Keratinocyte (primary cell): ENCODE data around the gene FAM180B. TPM values are rescaled to one million over a fixed set of nuclear protein-coding genes. Genes with fewer than 3 reads are reported as not detected.

Experiments
- DNase-seq: peaks from one replicate; pipeline ENCODE4 v3.0.0-alpha.2; 2011; ENCODE audit warnings: low read depth, missing footprints, low spot score
- FAIRE-seq: peaks from 2 replicates; lab custom pipeline; 2011; peaks lifted over from hg19 to GRCh38; lab: Jason Lieb, UNC
- H2AFZ ChIP-seq: 2 replicates; pipeline ENCODE4 v1.6.0; 2012; ENCODE audit warnings: low read length, control low read depth, inconsistent platforms; ENCODE audit not compliant: control insufficient read depth
- H3K27ac ChIP-seq: 2 replicates; pipeline ENCODE4 v1.5.1; 2011; ENCODE audit warnings: low read length; ENCODE audit not compliant: control insufficient read depth, insufficient read depth
- H3K27me3 ChIP-seq: 3 replicates; pipeline ENCODE4 v1.6.0; 2011; ENCODE audit warnings: low read length; ENCODE audit not compliant: control insufficient read depth, insufficient read depth; ENCODE audit errors: extremely low read depth
- H3K36me3 ChIP-seq, 2 experiments: 2 replicates in 1 of 2; 3 replicates in 1 of 2; pipeline ENCODE4 v1.5.1; 2011; ENCODE audit warnings: low read length in 2 of 2, mild to moderate bottlenecking in 1 of 2; ENCODE audit not compliant: control insufficient read depth in 2 of 2, insufficient read depth in 2 of 2; ENCODE audit errors: extremely low read depth in 1 of 2
- H3K4me1 ChIP-seq: 3 replicates; pipeline ENCODE4 v1.5.1; 2011; ENCODE audit warnings: low read length; ENCODE audit not compliant: control insufficient read depth, insufficient read depth; ENCODE audit errors: extremely low read depth
- H3K4me2 ChIP-seq: 3 replicates; pipeline ENCODE4 v1.6.0; 2011; ENCODE audit warnings: low read depth, low read length; ENCODE audit not compliant: control insufficient read depth, insufficient read depth; ENCODE audit errors: extremely low read depth
- H3K4me3 ChIP-seq, 3 experiments: fragments of 200-600 bp in 1 of 3; sonication (generic) in 1 of 3; 2 replicates in 2 of 3; 3 replicates in 1 of 3; pipeline ENCODE4 v1.5.1; 2011 to 2016; ENCODE audit warnings: low read length in 3 of 3, mild to moderate bottlenecking in 3 of 3, control low read depth in 2 of 3, inconsistent platforms in 1 of 3, low read depth in 1 of 3, mixed read lengths in 1 of 3, mixed run types in 1 of 3, moderate library complexity in 1 of 3; ENCODE audit not compliant: control insufficient read depth in 2 of 3, insufficient read depth in 2 of 3; ENCODE audit errors: extremely low read depth in 1 of 3
- H3K79me2 ChIP-seq: 2 replicates; pipeline ENCODE4 v1.6.0; 2012; ENCODE audit warnings: low read length; ENCODE audit not compliant: control insufficient read depth, insufficient read depth
- H3K9ac ChIP-seq: 3 replicates; pipeline ENCODE4 v1.6.0; 2011; ENCODE audit warnings: low read length; ENCODE audit not compliant: control insufficient read depth, insufficient read depth; ENCODE audit errors: extremely low read depth
- H3K9me1 ChIP-seq: 3 replicates; pipeline ENCODE4 v1.6.0; 2011; ENCODE audit warnings: low read length; ENCODE audit not compliant: control insufficient read depth, insufficient read depth; ENCODE audit errors: extremely low read depth
- H3K9me3 ChIP-seq: 2 replicates; pipeline ENCODE4 v1.5.1; 2012; ENCODE audit warnings: low read depth, low read length; ENCODE audit not compliant: control insufficient read depth
- H4K20me1 ChIP-seq: 3 replicates; pipeline ENCODE4 v1.6.0; 2011; ENCODE audit warnings: low read length; ENCODE audit not compliant: control insufficient read depth, insufficient read depth; ENCODE audit errors: extremely low read depth
- EZH2 ChIP-seq: IDR thresholded peaks from one replicate; pipeline ENCODE4 v1.6.1; 2012; ENCODE audit warnings: inconsistent platforms, mild to moderate bottlenecking, low read length, moderate library complexity
- dilution Hi-C: fragments of 300-500 bp; cut with MboI; formaldehyde crosslinking; loops from one replicate; pipeline ENCODE4 v1.7.0; 2020; ENCODE audit warnings: low sequenced_read_pairs; ENCODE audit not compliant: extremely low pct_ligation_motif_present
- polyA plus RNA-seq, 5 experiments: library from polyadenylated mRNA; depleted of rRNA in 3 of 5; stranded (reverse) in 3 of 5; stranded (forward) in 1 of 5; unstranded in 1 of 5; fragments of >200 nt; gene quantifications; 1 replicate in 1 of 5; 2 replicates in 3 of 5; 3 replicates in 1 of 5; pipeline versions ENCODE4 v1.2.1 to v1.2.3, GENCODE V29; 2011 to 2012; ENCODE audit warnings: missing spikeins in 2 of 5, low read depth in 1 of 5, low replicate concordance in 1 of 5
- TF ChIP-seq, protein P1 (sequence below), 3 experiments: IDR thresholded peaks in 1 of 3; conservative IDR thresholded peaks in 1 of 3; optimal IDR thresholded peaks in 1 of 3; 2 replicates in 2 of 3; 3 replicates in 1 of 3; pipeline versions ENCODE3 to v1.5.1; 2011; ENCODE audit warnings: low read length in 3 of 3, mild to moderate bottlenecking in 3 of 3, moderate library complexity in 2 of 3, control low read depth in 1 of 3, inconsistent platforms in 1 of 3; ENCODE audit not compliant: insufficient read depth in 2 of 3; ENCODE audit errors: extremely low read depth in 1 of 3

FAM180B gene
- polyA plus RNA-seq, 1 donor (not counting 4 experiments of a cell fraction or from before 2014, with no cell fraction given): not detected

DNA sequence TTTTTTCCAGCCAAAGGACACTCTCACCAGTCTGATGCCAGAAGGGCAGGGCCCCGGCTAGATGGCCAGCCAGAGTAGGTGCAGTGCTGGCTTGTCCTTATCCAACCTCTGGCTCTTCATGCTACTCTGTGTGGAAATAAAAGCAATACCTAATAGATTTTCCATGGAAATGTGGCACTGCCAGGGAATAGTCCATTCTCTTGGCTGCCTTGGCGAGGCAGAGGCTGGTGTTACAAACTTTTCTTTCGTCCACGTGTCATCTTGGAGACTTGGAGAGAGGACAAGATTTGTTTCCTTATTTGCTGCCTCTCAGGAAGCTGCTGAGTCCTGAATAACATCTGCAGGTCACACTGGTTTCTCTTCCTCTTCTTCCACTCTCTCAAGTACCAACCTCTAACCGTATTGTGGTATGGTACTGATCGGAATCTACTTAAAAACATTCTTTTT is 24.9 kb downstream of the FAM180B start:
- Histone ChIP-seq H4K20me1 (no peaks in the 10 kb centered on the region), H2AFZ (no peak overlapping the region), H3K9me3 (no peaks in the 10 kb centered on the region), H3K27ac (no peak overlapping the region), H3K4me2 (no peak overlapping the region), H3K36me3 (no peaks in the 10 kb centered on the region), H3K4me1 (no peaks in the 10 kb centered on the region), H3K9me1 (no peaks in the 10 kb centered on the region), H3K4me3 (no peak overlapping the region), H3K79me2 (no peaks in the 10 kb centered on the region), H3K27me3 (no peaks in the 10 kb centered on the region), H3K9ac (no peak overlapping the region)
- no peak for TF ChIP-seq EZH2
- TF ChIP-seq, protein P1, sequence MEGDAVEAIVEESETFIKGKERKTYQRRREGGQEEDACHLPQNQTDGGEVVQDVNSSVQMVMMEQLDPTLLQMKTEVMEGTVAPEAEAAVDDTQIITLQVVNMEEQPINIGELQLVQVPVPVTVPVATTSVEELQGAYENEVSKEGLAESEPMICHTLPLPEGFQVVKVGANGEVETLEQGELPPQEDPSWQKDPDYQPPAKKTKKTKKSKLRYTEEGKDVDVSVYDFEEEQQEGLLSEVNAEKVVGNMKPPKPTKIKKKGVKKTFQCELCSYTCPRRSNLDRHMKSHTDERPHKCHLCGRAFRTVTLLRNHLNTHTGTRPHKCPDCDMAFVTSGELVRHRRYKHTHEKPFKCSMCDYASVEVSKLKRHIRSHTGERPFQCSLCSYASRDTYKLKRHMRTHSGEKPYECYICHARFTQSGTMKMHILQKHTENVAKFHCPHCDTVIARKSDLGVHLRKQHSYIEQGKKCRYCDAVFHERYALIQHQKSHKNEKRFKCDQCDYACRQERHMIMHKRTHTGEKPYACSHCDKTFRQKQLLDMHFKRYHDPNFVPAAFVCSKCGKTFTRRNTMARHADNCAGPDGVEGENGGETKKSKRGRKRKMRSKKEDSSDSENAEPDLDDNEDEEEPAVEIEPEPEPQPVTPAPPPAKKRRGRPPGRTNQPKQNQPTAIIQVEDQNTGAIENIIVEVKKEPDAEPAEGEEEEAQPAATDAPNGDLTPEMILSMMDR (optimal IDR thresholded peaks at IDR 0.05 in 1 of 3, IDR thresholded peaks at IDR 0.05 in 1 of 3, conservative IDR thresholded peaks at IDR 0.05 in 1 of 3; ENCODE audit: extremely low read depth in 1 of 3, insufficient read depth in 2 of 3, low read length in 3 of 3): no peak
- no peak for DNase-seq
- dilution Hi-C loops: no loop called here
- FAIRE-seq: no peak

DNA sequence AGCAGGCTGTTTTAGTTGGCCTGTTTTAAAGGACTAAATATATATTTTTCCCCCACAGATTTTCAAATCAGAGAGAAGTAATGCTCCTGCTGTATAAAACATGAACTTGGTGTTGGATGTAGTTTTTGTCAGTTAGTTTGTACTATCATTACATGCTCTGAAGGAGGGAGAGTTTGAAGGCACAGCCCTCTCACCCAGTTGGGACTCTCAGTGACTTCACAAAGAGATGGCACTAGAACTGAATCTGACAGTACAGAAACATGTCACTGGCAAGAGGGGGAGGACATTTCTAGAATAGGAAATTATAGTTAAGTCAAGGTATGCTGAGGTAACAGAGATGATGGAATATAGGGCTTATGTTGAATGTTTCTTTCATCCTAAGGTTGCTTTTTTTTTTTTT is 28.8 kb downstream of the FAM180B start:
- Histone ChIP-seq H3K36me3 (peaks cover 4 to 5% of the 10 kb centered on the region in 2 experiments), H3K4me3 (no peak overlapping the region), H3K9me3 (no peaks in the 10 kb centered on the region), H2AFZ (no peak overlapping the region), H3K9me1 (no peaks in the 10 kb centered on the region), H3K27me3 (no peaks in the 10 kb centered on the region), H3K27ac (no peak overlapping the region), H3K4me2 (no peak overlapping the region), H3K79me2 (no peaks in the 10 kb centered on the region), H3K9ac (no peak overlapping the region), H4K20me1 (no peaks in the 10 kb centered on the region), H3K4me1 (no peaks in the 10 kb centered on the region)
- FAIRE-seq (no peak), DNase-seq (no peak)
- dilution Hi-C loops: no loop called here
- TF ChIP-seq, protein P1 (optimal IDR thresholded peaks at IDR 0.05 in 1 of 3, IDR thresholded peaks at IDR 0.05 in 1 of 3, conservative IDR thresholded peaks at IDR 0.05 in 1 of 3; ENCODE audit: extremely low read depth in 1 of 3, insufficient read depth in 2 of 3, low read length in 3 of 3): no peak
- no peak for TF ChIP-seq EZH2
